Endothelial cell (in vitro differentiated cells): ENCODE data around the gene ZSWIM5. TPM values are rescaled to one million over a fixed set of nuclear protein-coding genes. Genes with fewer than 3 reads are reported as not detected.
"Not testable (repeated sequence)": the region's sequence is repeated elsewhere in the genome, so short reads cannot be mapped to it uniquely, and the experiment has no call there.

Source experiments
- DNase-seq: peaks from one replicate; pipeline ENCODE4 v3.0.0; 2021; ENCODE audit warnings: low spot score
- H3K27ac Mint-ChIP-seq: one replicate; pipeline ENCODE4 v1.8.0; 2021; ENCODE audit warnings: mixed read lengths, inconsistent platforms; ENCODE audit not compliant: unreplicated experiment
- H3K27me3 Mint-ChIP-seq: one replicate; pipeline ENCODE4 v1.8.0; 2021; ENCODE audit warnings: mild to moderate bottlenecking, moderate library complexity, mixed read lengths, inconsistent platforms; ENCODE audit not compliant: unreplicated experiment
- H3K36me3 Mint-ChIP-seq: one replicate; pipeline ENCODE4 v1.8.0; 2021; ENCODE audit warnings: mild to moderate bottlenecking, low read depth, mixed read lengths, inconsistent platforms; ENCODE audit not compliant: unreplicated experiment
- H3K4me1 Mint-ChIP-seq: one replicate; pipeline ENCODE4 v1.8.0; 2021; ENCODE audit warnings: mild to moderate bottlenecking, mixed read lengths, inconsistent platforms; ENCODE audit not compliant: unreplicated experiment
- H3K4me3 Mint-ChIP-seq: one replicate; pipeline ENCODE4 v1.8.0; 2021; ENCODE audit warnings: mild to moderate bottlenecking, mixed read lengths, inconsistent platforms; ENCODE audit not compliant: unreplicated experiment
- H3K9me3 Mint-ChIP-seq: one replicate; pipeline ENCODE4 v1.8.0; 2021; ENCODE audit warnings: mixed read lengths, inconsistent platforms; ENCODE audit not compliant: unreplicated experiment
- CTCF ChIP-seq: fragments of 200-600 bp; sonication (generic); IDR thresholded peaks from one replicate; pipeline ENCODE4 v1.5.0; 2021; ENCODE audit warnings: antibody characterized with exemption; ENCODE audit not compliant: unreplicated experiment
- total RNA-seq: library from RNA; stranded (reverse); fragmentation: NEBNext Ultra II Directional; extraction: Animal tissue kit (Norgen Biotek cat#: 25700); gene quantifications from one replicate; pipeline ENCODE4 v1.2.1, GENCODE V29; 2021; ENCODE audit not compliant: unreplicated experiment

ZSWIM5 gene
- total RNA-seq, 1 donor from 2014 or later, result 6.6 TPM

GRCh38 chr1:45225598-45225997 is 19.2 kb upstream of the ZSWIM5 start:
- peaks cover 3% of the 10 kb centered on the region for H3K36me3 Mint-ChIP-seq
- H3K9me3 Mint-ChIP-seq, result no peaks in the 10 kb centered on the region
- no peak for DNase-seq
- TF ChIP-seq CTCF, result no peak
- H3K27ac Mint-ChIP-seq, result no peak overlapping the region
- H3K27me3 Mint-ChIP-seq, result peaks cover 3% of the 10 kb centered on the region
- H3K4me1 Mint-ChIP-seq, result peaks cover 8% of the 10 kb centered on the region
- H3K4me3 Mint-ChIP-seq, result no peak overlapping the region

GRCh38 chr1:45223710-45224109 is 17.3 kb upstream of the ZSWIM5 start:
- H3K4me3 Mint-ChIP-seq, H3K27me3 Mint-ChIP-seq, H3K4me1 Mint-ChIP-seq, H3K36me3 Mint-ChIP-seq, H3K27ac Mint-ChIP-seq, H3K9me3 Mint-ChIP-seq, DNase-seq: not testable (repeated sequence)

GRCh38 chr1:45221716-45222115 is 15.3 kb upstream of the ZSWIM5 start:
- Mint-ChIP-seq H3K27ac (no peak overlapping the region), H3K4me1 (no peaks in the 10 kb centered on the region), H3K36me3 (peaks cover 3% of the 10 kb centered on the region), H3K27me3 (peaks cover 1% of the 10 kb centered on the region), H3K9me3 (no peaks in the 10 kb centered on the region), H3K4me3 (no peak overlapping the region)
- TF ChIP-seq CTCF, result no peak
- no peak for DNase-seq

- H3K4me3 Mint-ChIP-seq, result no peak overlapping the region
- H3K36me3 Mint-ChIP-seq, result no peaks in the 10 kb centered on the region
- no peak for TF ChIP-seq CTCF
- H3K9me3 Mint-ChIP-seq, result no peaks in the 10 kb centered on the region
- DNase-seq, result no peak
- H3K27ac Mint-ChIP-seq, result no peak overlapping the region
- no peaks in the 10 kb centered on the region for H3K4me1 Mint-ChIP-seq
- H3K27me3 Mint-ChIP-seq, result peaks cover 1% of the 10 kb centered on the region
These were observed 10.5 kb upstream of the ZSWIM5 start for GRCh38 chr1:45216861-45217260.

- Mint-ChIP-seq H3K36me3 (no peaks in the 10 kb centered on the region), H3K27me3 (no peaks in the 10 kb centered on the region), H3K9me3 (no peaks in the 10 kb centered on the region), H3K4me1 (no peaks in the 10 kb centered on the region), H3K4me3 (no peak overlapping the region), H3K27ac (no peak overlapping the region)
- DNase-seq, result no peak
- TF ChIP-seq CTCF, result no peak
These were observed 9.8 kb upstream of the ZSWIM5 start for GRCh38 chr1:45216200-45216541.
